ENCODE data around the gene IQGAP3.

IQGAP3 gene

GRCh38 chr1:156505679-156506298, 66.6 kb downstream of the IQGAP3 start:
- DNase-seq, result no peak

GRCh38 chr1:156504821-156505678, 67.3 kb downstream of the IQGAP3 start:
- DNase-seq, result peak; percentile 99

- no peak for DNase-seq
These were observed 67.9 kb downstream of the IQGAP3 start for GRCh38 chr1:156504438-156504813.

GRCh38 chr1:156503698-156504437, 68.5 kb downstream of the IQGAP3 start:
- DNase-seq, result no peak

- no peak for DNase-seq
These were observed 69.3 kb downstream of the IQGAP3 start for GRCh38 chr1:156502894-156503697.

GRCh38 chr1:156502391-156502893, 69.9 kb downstream of the IQGAP3 start:
- DNase-seq, result no peak

- peak; percentile 92 for DNase-seq
These were observed 71.4 kb downstream of the IQGAP3 start for GRCh38 chr1:156500793-156501506.

- DNase-seq, result no peak
These were observed 71.9 kb downstream of the IQGAP3 start, which contains the start of gene MEF2D for GRCh38 chr1:156500543-156500792. Gene MEF2D (minus strand): TSS chr1:156500775. CDS start chr1:156483292, 17,483 bp downstream.

- DNase-seq, result peak; percentile 37
These were observed 72.4 kb downstream of the IQGAP3 start for GRCh38 chr1:156499842-156500542.

GRCh38 chr1:156499194-156499841, 73.0 kb downstream of the IQGAP3 start:
- no peak for DNase-seq

- DNase-seq, result no peak
These were observed 73.8 kb downstream of the IQGAP3 start for GRCh38 chr1:156498432-156499193.

- DNase-seq, result no peak
These were observed 74.5 kb downstream of the IQGAP3 start for GRCh38 chr1:156497743-156498431.

GRCh38 chr1:156497078-156497742, 75.2 kb downstream of the IQGAP3 start:
- no peak for DNase-seq

GRCh38 chr1:156496211-156496761, 76.1 kb downstream of the IQGAP3 start:
- no peak for DNase-seq

- DNase-seq, result no peak
These were observed 76.8 kb downstream of the IQGAP3 start for GRCh38 chr1:156495401-156496140.

GRCh38 chr1:156494309-156494895, 78.0 kb downstream of the IQGAP3 start:
- no peak for DNase-seq

GRCh38 chr1:156493742-156494141, 78.6 kb downstream of the IQGAP3 start:
- DNase-seq, result no peak

Measured in activated CD4-positive, alpha-beta T cell treated with anti-CD3 and anti-CD28 coated beads, Interleukin-2, amount 50 U/mL, for 1 hour (primary cell).